Thyroid gland (tissue), 4 donors: Measurements from ENCODE around the gene NT5DC1. TPM values are rescaled to one million over a fixed set of nuclear protein-coding genes. Genes with fewer than 3 reads are reported as not detected.

Experiments
- DNase-seq, 2 donors: peaks; one replicate each; pipeline ENCODE4 v3.0.0-alpha.2; 2019
- H3K27ac ChIP-seq, 3 donors: fragments of 200-600 bp; sonication (generic); 1 replicate in 2 of 3; 2 replicates in 1 of 3; pipeline ENCODE4 v1.5.1; 2016 to 2019; ENCODE audit warnings: mild to moderate bottlenecking in 1 of 3, moderate library complexity in 1 of 3
- H3K27me3 ChIP-seq: fragments of 200-600 bp; sonication (generic); one replicate; pipeline ENCODE4 v1.5.1; 2019
- H3K36me3 ChIP-seq, 2 donors: fragments of 200-600 bp; sonication (generic); one replicate each; pipeline ENCODE4 v1.5.1; 2016 to 2019
- H3K4me1 ChIP-seq, 2 donors: fragments of 200-600 bp; sonication (generic); one replicate each; pipeline ENCODE4 v1.5.1; 2017 to 2019
- H3K4me3 ChIP-seq, 3 donors: fragments of 200-600 bp; sonication (generic); replicated peaks in 1 of 3; 1 replicate in 2 of 3; 2 replicates in 1 of 3; pipeline ENCODE4 v1.5.1; 2016; ENCODE audit warnings: mild to moderate bottlenecking in 1 of 3
- H3K9me3 ChIP-seq: fragments of 200-600 bp; sonication (generic); one replicate; pipeline ENCODE4 v1.5.1; 2017
- CTCF ChIP-seq, 6 experiments: fragments of 200-600 bp in 3 of 6; fragments of 450-650 bp in 3 of 6; sonication (generic) in 3 of 6; IDR thresholded peaks; one replicate each; pipeline ENCODE4 v1.5.1; 2016 to 2019; ENCODE audit warnings: antibody characterized with exemption in 6 of 6, mild to moderate bottlenecking in 2 of 6, inconsistent platforms in 1 of 6, moderate library complexity in 1 of 6
- POLR2A ChIP-seq, 2 donors: fragments of 450-650 bp; IDR thresholded peaks; one replicate each; pipeline ENCODE4 v1.6.1; 2017; ENCODE audit warnings: antibody characterized with exemption in 2 of 2, mild to moderate bottlenecking in 2 of 2, moderate library complexity in 1 of 2
- WGBS, 2 donors: methylation state at CpG; one replicate each; pipeline ENCODE4 v1.1.5; 2017; 5-methylcytosine and 5-hydroxymethylcytosine counted together
- intact Hi-C: fragments of 100-400 bp; cut with DNase I; formaldehyde crosslinking; loops from one replicate; pipeline ENCODE4 v1.15.1; 2023
- total RNA-seq, 4 donors: library from RNA; depleted of rRNA; stranded (reverse); fragments of >200 nt; gene quantifications; one replicate each; pipeline ENCODE4 v1.2.3, GENCODE V29; 2016

Gene NT5DC1
- total RNA-seq, 4 donors from 2014 or later, result 17.5 to 35.7 (median 22.1) TPM

- intact Hi-C loops, result no loop called here
- H3K36me3 ChIP-seq, result no peaks in the 10 kb centered on the region
- no peak for DNase-seq
- H3K9me3 ChIP-seq, result no peaks in the 10 kb centered on the region
- H3K4me3 ChIP-seq, result peak overlapping the region; percentile 49 to 98 (median 85)
- peaks cover 43 to 44% of the 10 kb centered on the region in 2 donors for H3K4me1 ChIP-seq
- TF ChIP-seq CTCF (IDR thresholded peaks at IDR 0.05), result no peak
- TF ChIP-seq POLR2A (IDR thresholded peaks at IDR 0.05), result no peak
- H3K27ac ChIP-seq, result peak overlapping the region in 2 of 3 donors; percentile 88 to 94
- WGBS, 2 donors, result 29 to 43% methylated on average over 11 of the region's 11 CpGs
- H3K27me3 ChIP-seq, result no peaks in the 10 kb centered on the region
Measured at GRCh38 chr6:116253188-116253504, 152.5 kb downstream of the NT5DC1 start.

- H3K9me3 ChIP-seq, result no peaks in the 10 kb centered on the region
- DNase-seq, result peak; percentile 95
- H3K4me3 ChIP-seq, result peak within 1 kb of the TSS; percentile 49 to 98 (median 85)
- peak; percentile 75 to 97 for TF ChIP-seq POLR2A (IDR thresholded peaks at IDR 0.05)
- peak in 1 of 6 experiments; percentile 7 for TF ChIP-seq CTCF (IDR thresholded peaks at IDR 0.05)
- peaks cover 41 to 43% of the 10 kb centered on the region in 2 donors for H3K4me1 ChIP-seq
- intact Hi-C loops, result no loop called here
- H3K27me3 ChIP-seq, result no peaks in the 10 kb centered on the region
- WGBS, 2 donors, result 0% methylated on average over 31 to 45 of the region's 53 CpGs
- peak within 1 kb of the TSS; percentile 83 to 94 (median 88) for H3K27ac ChIP-seq
- H3K36me3 ChIP-seq, result no peaks in the 10 kb centered on the region
Measured at GRCh38 chr6:116253505-116254296, 153.0 kb downstream of the NT5DC1 start, which contains the start of gene TSPYL4. TSS of gene TSPYL4 (minus strand) at chr6:116254075. CDS start at chr6:116254008, 67 bp downstream.

- DNase-seq, result no peak
- no peaks in the 10 kb centered on the region for H3K36me3 ChIP-seq
- H3K9me3 ChIP-seq, result no peaks in the 10 kb centered on the region
- TF ChIP-seq CTCF (IDR thresholded peaks at IDR 0.05) (no peak), POLR2A (IDR thresholded peaks at IDR 0.05) (no peak)
- no peaks in the 10 kb centered on the region for H3K27me3 ChIP-seq
- peaks cover 39 to 41% of the 10 kb centered on the region in 2 donors for H3K4me1 ChIP-seq
- peak overlapping the region; percentile 2 to 85 (median 49) for H3K4me3 ChIP-seq
- intact Hi-C loops, result no loop called here
- peak overlapping the region; percentile 83 to 94 (median 88) for H3K27ac ChIP-seq
- 14 to 15% methylated on average over 4 of the region's 4 CpGs for WGBS, 2 donors
Measured at GRCh38 chr6:116254297-116255056, 153.8 kb downstream of the NT5DC1 start.

- DNase-seq, result no peak
- TF ChIP-seq POLR2A (IDR thresholded peaks at IDR 0.05), result no peak
- TF ChIP-seq CTCF (IDR thresholded peaks at IDR 0.05), result no peak
- H3K36me3 ChIP-seq, result no peaks in the 10 kb centered on the region
- no peaks in the 10 kb centered on the region for H3K9me3 ChIP-seq
- H3K27ac ChIP-seq, result peak overlapping the region in 1 of 3 donors; percentile 94
- H3K4me3 ChIP-seq, result no peak overlapping the region
- H3K4me1 ChIP-seq, result peaks cover 34 to 39% of the 10 kb centered on the region in 2 donors
- no peaks in the 10 kb centered on the region for H3K27me3 ChIP-seq
- intact Hi-C loops, result no loop called here
- WGBS, 2 donors, result 52 to 54% methylated on average over 5 of the region's 5 CpGs
Measured at GRCh38 chr6:116255246-116255800, 154.7 kb downstream of the NT5DC1 start.
